Spinal cord (tissue), 10 donors: ENCODE measurements around the gene CLEC2D. TPM values are rescaled to one million over a fixed set of nuclear protein-coding genes. Genes with fewer than 3 reads are reported as not detected.
"Not testable (repeated sequence)": the region's sequence is repeated elsewhere in the genome, so short reads cannot be mapped to it uniquely, and the experiment has no call there.

Experiments used
- DNase-seq, 6 donors: peaks; one replicate each; pipeline versions ENCODE4 v3.0.0 to v3.0.0-alpha.2; 2013 to 2015; ENCODE audit warnings: low spot score in 6 of 6, low read depth in 4 of 6
- H3K27ac ChIP-seq: one replicate; pipeline ENCODE4 v1.5.1; 2013; ENCODE audit warnings: low read depth, low read length, control low read depth
- H3K27me3 ChIP-seq: one replicate; pipeline ENCODE4 v1.6.1; 2013; ENCODE audit warnings: low read length; ENCODE audit not compliant: control insufficient read depth, insufficient read depth
- H3K36me3 ChIP-seq: one replicate; pipeline ENCODE4 v1.6.1; 2013; ENCODE audit warnings: low read length; ENCODE audit not compliant: control insufficient read depth, insufficient read depth
- H3K4me1 ChIP-seq: one replicate; pipeline ENCODE4 v1.6.1; 2013; ENCODE audit warnings: low read length; ENCODE audit not compliant: control insufficient read depth, insufficient read depth
- H3K4me3 ChIP-seq: one replicate; pipeline ENCODE4 v1.5.1; 2013; ENCODE audit warnings: low read depth, low read length, control low read depth
- H3K9me3 ChIP-seq: one replicate; pipeline ENCODE4 v1.6.1; 2013; ENCODE audit warnings: low read length; ENCODE audit not compliant: control insufficient read depth, insufficient read depth
- WGBS: methylation state at CpG from one replicate; pipeline ENCODE4 v1.1.5; 2013; ENCODE audit warnings: missing lambda C conversion rate; ENCODE audit not compliant: insufficient coverage; 5-methylcytosine and 5-hydroxymethylcytosine counted together
- polyA plus RNA-seq, 2 donors: library from polyadenylated mRNA; unstranded; fragments of 120-200 nt; gene quantifications; one replicate each; pipeline ENCODE4 v1.2.1, GENCODE V29; 2013; ENCODE audit not compliant: insufficient read length in 2 of 2
- total RNA-seq, 2 donors: library from RNA; depleted of rRNA in 1 of 2; stranded (reverse); fragments of 120-200 nt in 1 of 2; fragments of >200 nt in 1 of 2; gene quantifications; one replicate each; pipeline versions ENCODE4 v1.2.3 to v1.2.4, GENCODE V29; 2013 to 2014
- donor health status: healthy.

CLEC2D gene
- total and polyA plus RNA-seq, 4 donors = 9.6 to 17.5 (median 11.1) TPM

DNA sequence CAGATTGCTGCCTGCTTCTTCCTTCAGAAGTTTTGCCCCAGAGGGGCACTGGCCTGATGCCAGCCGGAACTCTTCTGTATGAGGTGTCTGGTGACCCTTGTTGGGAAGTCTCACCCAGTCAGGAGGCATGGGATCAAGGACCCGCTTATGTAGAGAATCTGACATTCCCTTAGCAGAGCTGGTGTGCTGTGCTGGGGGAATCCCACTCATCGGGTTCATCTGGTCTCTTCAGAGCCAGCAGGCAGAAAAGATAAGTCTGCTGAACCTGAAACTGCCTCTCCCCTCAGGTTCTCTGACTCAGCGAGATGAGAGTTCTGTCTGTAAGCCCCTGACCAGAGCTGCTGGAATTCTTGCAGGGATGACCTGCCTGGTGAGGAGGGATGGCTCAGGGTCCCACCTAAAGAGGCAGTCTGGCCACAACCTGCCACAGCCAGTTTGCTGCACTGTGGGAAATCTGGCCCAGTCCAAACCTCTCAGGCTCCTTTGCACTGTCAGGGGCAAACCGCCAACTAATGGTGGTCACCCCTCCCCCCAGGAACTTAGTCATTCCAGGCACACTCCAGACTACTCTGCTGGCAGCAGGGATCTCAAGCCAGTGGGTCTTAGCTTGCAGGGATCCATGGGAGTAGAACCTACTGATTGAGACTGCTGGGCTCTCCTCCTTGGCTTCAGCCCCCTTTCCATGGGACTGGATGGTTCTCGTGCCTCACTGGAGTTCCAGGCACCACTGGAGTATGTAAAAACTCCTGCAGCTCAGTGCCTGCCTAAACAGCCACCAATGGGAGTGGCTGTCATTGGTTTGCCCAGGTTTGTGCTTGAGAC, 4.1 kb downstream of the CLEC2D start:
- no peaks in the 10 kb centered on the region for H3K27me3 ChIP-seq
- DNase-seq = peak in 4 of 6 donors; percentile 5 to 55 (median 26)
- WGBS = 89% methylated on average over 6 of the region's 6 CpGs
- H3K9me3 ChIP-seq = peaks cover 2% of the 10 kb centered on the region
- H3K36me3 ChIP-seq = no peaks in the 10 kb centered on the region
- H3K4me1 ChIP-seq = peaks cover 11% of the 10 kb centered on the region
- H3K27ac ChIP-seq = no peak overlapping the region
- H3K4me3 ChIP-seq = no peak overlapping the region

GRCh38 chr12:9674226-9674590, 4.7 kb downstream of the CLEC2D start:
- no peak overlapping the region for H3K4me3 ChIP-seq
- 100% methylated on average over 1 of the region's 2 CpGs for WGBS

DNA sequence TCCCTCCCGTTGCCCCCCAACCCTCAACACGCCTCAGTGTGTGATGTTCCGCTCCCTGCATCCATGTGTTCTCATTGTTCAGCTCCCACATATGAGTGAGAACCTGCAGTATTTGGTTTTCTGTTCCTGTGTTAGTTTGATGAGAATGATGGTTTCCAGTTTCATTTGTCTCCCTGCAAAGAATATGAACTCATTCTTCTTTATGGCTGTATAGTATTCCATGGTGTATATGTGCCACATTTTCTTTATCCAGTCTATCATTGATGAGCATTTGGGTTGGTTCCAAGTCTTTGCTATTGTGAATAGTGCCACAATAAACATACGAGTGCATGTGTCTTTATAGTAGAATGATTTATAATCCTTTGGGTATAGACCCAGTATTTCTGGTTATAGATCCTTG, 13.0 kb downstream of the CLEC2D start:
- not testable (repeated sequence) for H3K9me3 ChIP-seq, H3K27ac ChIP-seq, DNase-seq, H3K27me3 ChIP-seq, H3K4me3 ChIP-seq, H3K36me3 ChIP-seq, H3K4me1 ChIP-seq
- WGBS = no CpG with 5 or more reads among the region's 4 CpGs

More at GRCh38 chr12:9674226-9674590, 4.7 kb downstream of the CLEC2D start:
- no peak overlapping the region for H3K27ac ChIP-seq
- H3K4me1 ChIP-seq = peaks cover 11% of the 10 kb centered on the region
- no peaks in the 10 kb centered on the region for H3K27me3 ChIP-seq
- no peaks in the 10 kb centered on the region for H3K36me3 ChIP-seq
- DNase-seq = no peak
- H3K9me3 ChIP-seq = peaks cover 2% of the 10 kb centered on the region

- not testable (repeated sequence) for H3K9me3 ChIP-seq, H3K4me1 ChIP-seq, H3K36me3 ChIP-seq, DNase-seq, H3K27me3 ChIP-seq, H3K4me3 ChIP-seq, H3K27ac ChIP-seq
- no CpG with 5 or more reads among the region's 2 CpGs for WGBS
These were observed 13.4 kb downstream of the CLEC2D start for GRCh38 chr12:9682949-9683348.

DNA sequence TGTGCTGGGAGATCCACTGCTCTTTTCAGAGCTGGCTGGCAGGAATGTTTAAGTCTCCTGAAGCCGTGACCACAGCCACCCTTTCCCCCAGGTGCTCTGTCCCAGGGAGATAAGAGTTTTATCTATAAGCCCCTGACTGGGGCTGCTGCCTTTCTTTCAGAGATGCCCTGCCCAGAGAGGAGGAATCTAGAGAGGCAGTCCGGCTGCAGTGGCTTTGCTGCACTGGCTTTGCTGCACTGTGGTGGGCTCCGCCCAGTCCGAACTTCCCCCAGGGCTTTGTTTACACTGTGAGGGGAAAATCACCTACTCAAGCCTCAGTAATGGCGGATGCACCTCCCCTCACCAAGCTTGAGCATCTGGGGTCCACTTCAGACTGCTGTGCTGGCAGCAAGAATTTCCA, 15.9 kb downstream of the CLEC2D start:
- not testable (repeated sequence) for H3K27me3 ChIP-seq, H3K4me3 ChIP-seq, H3K36me3 ChIP-seq, H3K4me1 ChIP-seq, H3K27ac ChIP-seq, DNase-seq, H3K9me3 ChIP-seq
- 80% methylated on average over 1 of the region's 5 CpGs for WGBS

DNA sequence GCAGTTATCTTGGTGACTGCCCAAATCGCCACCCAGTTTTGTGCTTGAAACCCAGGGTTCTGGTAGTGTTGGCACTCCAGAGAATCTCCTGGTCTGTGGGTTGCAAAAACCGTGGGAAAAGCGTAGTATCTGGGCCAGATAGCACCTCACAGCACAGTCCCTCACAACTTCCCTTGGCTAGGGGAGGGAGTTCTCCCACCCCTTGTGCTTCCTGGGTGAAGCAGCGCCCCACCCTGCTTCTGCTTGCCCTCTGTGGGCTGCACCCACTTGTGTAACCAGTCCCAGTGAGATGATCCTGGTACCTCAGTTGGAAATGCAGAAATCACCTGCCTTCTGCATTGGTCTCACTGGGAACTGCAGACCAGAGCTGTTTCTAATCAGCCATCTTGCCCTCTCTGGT, 16.4 kb downstream of the CLEC2D start:
- H3K27me3 ChIP-seq = no peaks in the 10 kb centered on the region
- no peak for DNase-seq
- H3K4me3 ChIP-seq = no peak overlapping the region
- no peak overlapping the region for H3K27ac ChIP-seq
- H3K9me3 ChIP-seq = peaks cover 2% of the 10 kb centered on the region
- H3K36me3 ChIP-seq = no peaks in the 10 kb centered on the region
- H3K4me1 ChIP-seq = no peaks in the 10 kb centered on the region
- WGBS = 100% methylated on average over 2 of the region's 4 CpGs

DNA sequence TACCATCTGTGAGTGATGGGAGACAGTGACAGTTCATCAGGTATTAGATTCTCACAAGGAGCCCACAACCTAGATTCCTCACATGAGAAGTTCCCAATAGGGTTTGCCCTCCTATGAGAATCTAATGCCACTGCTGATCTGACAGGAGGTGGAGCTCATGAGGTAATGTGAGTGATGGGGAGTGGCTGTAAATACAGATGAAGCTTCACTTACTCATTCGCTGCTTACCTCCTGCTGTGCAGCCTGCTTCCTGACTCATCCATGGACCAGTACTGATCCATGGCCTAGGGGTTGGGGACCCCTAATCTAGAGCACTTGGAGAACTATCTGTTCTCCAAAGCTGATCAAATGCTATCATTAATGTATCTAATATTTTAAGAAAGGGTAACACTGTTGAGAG, 17.7 kb downstream of the CLEC2D start:
- Histone ChIP-seq H3K36me3 (no peaks in the 10 kb centered on the region), H3K27me3 (no peaks in the 10 kb centered on the region), H3K4me3 (no peak overlapping the region), H3K4me1 (no peaks in the 10 kb centered on the region), H3K27ac (no peak overlapping the region), H3K9me3 (peaks cover 2% of the 10 kb centered on the region)
- 100% methylated on average over 1 of the region's 1 CpG for WGBS
- no peak for DNase-seq

GRCh38 chr12:9692909-9693308, 23.4 kb downstream of the CLEC2D start:
- Histone ChIP-seq H3K4me3 (no peak overlapping the region), H3K4me1 (no peaks in the 10 kb centered on the region), H3K9me3 (peaks cover 3% of the 10 kb centered on the region), H3K27me3 (no peaks in the 10 kb centered on the region), H3K36me3 (peaks cover 5% of the 10 kb centered on the region), H3K27ac (no peak overlapping the region)
- WGBS = no CpG with 5 or more reads among the region's 1 CpG
- no peak for DNase-seq

DNA sequence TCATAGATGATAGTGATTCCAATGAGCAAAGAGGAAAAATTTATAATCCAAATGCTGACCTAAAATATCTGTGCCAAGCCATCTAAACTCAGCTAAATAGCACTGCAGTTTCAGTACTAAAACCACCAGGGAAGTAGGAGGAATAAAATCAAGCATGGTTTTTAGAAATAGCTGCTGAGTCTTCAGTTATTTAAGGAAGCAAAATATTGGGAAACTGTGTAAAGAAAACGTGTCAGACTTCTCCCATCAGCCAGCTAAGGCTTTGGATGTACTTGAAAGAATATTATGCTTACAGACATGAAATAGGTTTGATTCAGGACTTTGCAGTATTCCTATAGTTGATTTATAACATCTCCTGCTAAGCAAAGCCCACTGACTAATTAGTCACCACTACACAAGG, 24.7 kb downstream of the CLEC2D start:
- DNase-seq = peak in 1 of 6 donors; percentile 13
- no peak overlapping the region for H3K27ac ChIP-seq
- H3K4me3 ChIP-seq = no peak overlapping the region
- H3K27me3 ChIP-seq = no peaks in the 10 kb centered on the region
- H3K4me1 ChIP-seq = no peaks in the 10 kb centered on the region
- no CpG with 5 or more reads among the region's 1 CpG for WGBS
- H3K36me3 ChIP-seq = peaks cover 5% of the 10 kb centered on the region
- peaks cover 3% of the 10 kb centered on the region for H3K9me3 ChIP-seq

DNA sequence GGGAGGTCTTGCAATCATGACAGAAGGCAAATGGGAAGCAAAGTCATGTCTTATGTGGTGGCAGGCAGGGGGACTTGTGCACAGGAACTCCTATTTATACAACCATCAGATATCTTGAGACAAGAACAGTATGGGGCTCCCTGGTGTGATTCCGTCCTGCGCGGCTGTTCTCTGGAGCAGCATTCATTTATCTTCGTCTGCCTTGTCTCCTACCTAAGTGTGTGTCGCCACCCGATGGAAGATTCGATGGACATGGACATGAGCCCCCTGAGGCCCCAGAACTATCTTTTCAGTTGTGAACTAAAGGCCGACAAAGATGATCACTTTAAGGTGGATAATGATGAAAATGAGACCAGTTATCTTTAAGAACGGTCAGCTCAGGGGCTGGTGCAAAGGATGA, 25.6 kb downstream of the CLEC2D start:
- 94% methylated on average over 8 of the region's 9 CpGs for WGBS
- not testable (repeated sequence) for H3K36me3 ChIP-seq, H3K9me3 ChIP-seq, DNase-seq, H3K4me1 ChIP-seq, H3K4me3 ChIP-seq, H3K27me3 ChIP-seq, H3K27ac ChIP-seq
